ENCODE data around the gene HDAC4. TPM values are rescaled to one million over a fixed set of nuclear protein-coding genes. Genes with fewer than 3 reads are reported as not detected.

HDAC4 gene
- total and polyA plus RNA-seq, 2 donors (not counting 1 experiment from before 2014, with no cell fraction given): 13.5 to 46.0 TPM

DNA sequence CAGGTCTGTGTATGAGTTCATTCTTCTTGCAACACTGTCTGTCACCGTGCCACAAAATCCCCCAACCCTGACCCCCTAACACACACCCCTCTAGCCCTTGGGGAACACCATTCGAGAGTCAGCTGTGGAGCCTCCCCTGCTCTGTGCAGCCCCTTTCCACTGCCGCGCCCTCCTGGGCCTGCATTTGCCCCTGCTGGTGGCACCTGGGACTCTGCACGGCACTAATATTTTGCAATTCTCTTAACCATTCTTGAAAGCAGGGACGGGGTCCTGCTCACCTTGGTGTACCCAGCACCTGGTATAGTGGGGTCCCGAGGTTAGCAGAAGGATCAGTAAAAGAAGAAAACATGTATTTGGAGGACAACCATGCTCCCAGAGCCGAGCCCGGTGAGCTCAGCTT is 124.0 kb downstream of the HDAC4 start:
- Histone ChIP-seq H3K79me2 (ENCODE audit: control insufficient read depth, insufficient read depth, low read length) (peaks cover 35% of the 10 kb centered on the region), H3K36me3 (replicated peaks in 1 of 2; ENCODE audit: control extremely low read depth in 1 of 2, control insufficient read depth in 1 of 2, extremely low read depth in 1 of 2, insufficient read depth in 2 of 2, low read length in 1 of 2) (no peaks in the 10 kb centered on the region), H2AFZ (ENCODE audit: insufficient read depth, low read depth, low read length, poor library complexity, severe bottlenecking) (no peak overlapping the region), H3K9me3 (ENCODE audit: control extremely low read depth in 1 of 3, control insufficient read depth in 2 of 3, insufficient read depth in 1 of 3, low read length in 2 of 3) (peaks cover 0 to 6% (median 0%) of the 10 kb centered on the region in 3 donors), H3K4me3 (ENCODE audit: control extremely low read depth in 1 of 5, extremely low read depth in 1 of 5, insufficient read depth in 1 of 5, low read depth in 2 of 5, low read length in 4 of 5) (no peak overlapping the region), H3K4me1 (ENCODE audit: control insufficient read depth in 2 of 2, insufficient read depth in 2 of 2, low read length in 2 of 2) (peaks cover 4 to 17% of the 10 kb centered on the region in 2 donors), H3K27ac (ENCODE audit: low read length in 2 of 2) (no peak overlapping the region), H4K20me1 (ENCODE audit: control insufficient read depth, insufficient read depth, low read length, poor library complexity, severe bottlenecking) (peaks cover 84% of the 10 kb centered on the region), H3K27me3 (replicated peaks in 1 of 4; ENCODE audit: control extremely low read depth in 1 of 4, control insufficient read depth in 3 of 4, insufficient read depth in 4 of 4, low read length in 3 of 4) (peaks cover 0 to 63% (median 14%) of the 10 kb centered on the region in 4 experiments), H3K4me2 (replicated peaks; ENCODE audit: low read depth, low read length, poor library complexity, severe bottlenecking) (no peak overlapping the region), H3K9ac (ENCODE audit: low read length) (no peak overlapping the region)
- no peak for TF ChIP-seq EZH2 (IDR thresholded peaks at IDR 0.05; ENCODE audit: borderline replicate concordance, insufficient read depth, low read depth, low read length, poor library complexity, severe bottlenecking)
- TF ChIP-seq, protein P1, sequence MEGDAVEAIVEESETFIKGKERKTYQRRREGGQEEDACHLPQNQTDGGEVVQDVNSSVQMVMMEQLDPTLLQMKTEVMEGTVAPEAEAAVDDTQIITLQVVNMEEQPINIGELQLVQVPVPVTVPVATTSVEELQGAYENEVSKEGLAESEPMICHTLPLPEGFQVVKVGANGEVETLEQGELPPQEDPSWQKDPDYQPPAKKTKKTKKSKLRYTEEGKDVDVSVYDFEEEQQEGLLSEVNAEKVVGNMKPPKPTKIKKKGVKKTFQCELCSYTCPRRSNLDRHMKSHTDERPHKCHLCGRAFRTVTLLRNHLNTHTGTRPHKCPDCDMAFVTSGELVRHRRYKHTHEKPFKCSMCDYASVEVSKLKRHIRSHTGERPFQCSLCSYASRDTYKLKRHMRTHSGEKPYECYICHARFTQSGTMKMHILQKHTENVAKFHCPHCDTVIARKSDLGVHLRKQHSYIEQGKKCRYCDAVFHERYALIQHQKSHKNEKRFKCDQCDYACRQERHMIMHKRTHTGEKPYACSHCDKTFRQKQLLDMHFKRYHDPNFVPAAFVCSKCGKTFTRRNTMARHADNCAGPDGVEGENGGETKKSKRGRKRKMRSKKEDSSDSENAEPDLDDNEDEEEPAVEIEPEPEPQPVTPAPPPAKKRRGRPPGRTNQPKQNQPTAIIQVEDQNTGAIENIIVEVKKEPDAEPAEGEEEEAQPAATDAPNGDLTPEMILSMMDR (IDR thresholded peaks at IDR 0.05): no peak
- Mint-ChIP-seq H3K27me3 (peaks cover 57% of the 10 kb centered on the region), H3K4me3 (no peak overlapping the region), H3K9me3 (ENCODE audit: insufficient read depth) (no peaks in the 10 kb centered on the region), H3K27ac (no peak overlapping the region), H3K4me1 (peaks cover 15% of the 10 kb centered on the region)
- WGBS (ENCODE audit: insufficient coverage): 98% methylated on average over 6 of the region's 9 CpGs
- ATAC-seq (ENCODE audit: low read depth) (no peak), DNase-seq (no peak)
- CTCF ChIA-PET: interaction anchor here (1.7 kb wide), 1 partner anchor 9 kb away, joined by 6 read pairs; no protein-coding TSS in a partner anchor
- POLR2A ChIA-PET: no interaction called here
- intact Hi-C loops (cut with micrococcal nuclease): no loop called here

DNA sequence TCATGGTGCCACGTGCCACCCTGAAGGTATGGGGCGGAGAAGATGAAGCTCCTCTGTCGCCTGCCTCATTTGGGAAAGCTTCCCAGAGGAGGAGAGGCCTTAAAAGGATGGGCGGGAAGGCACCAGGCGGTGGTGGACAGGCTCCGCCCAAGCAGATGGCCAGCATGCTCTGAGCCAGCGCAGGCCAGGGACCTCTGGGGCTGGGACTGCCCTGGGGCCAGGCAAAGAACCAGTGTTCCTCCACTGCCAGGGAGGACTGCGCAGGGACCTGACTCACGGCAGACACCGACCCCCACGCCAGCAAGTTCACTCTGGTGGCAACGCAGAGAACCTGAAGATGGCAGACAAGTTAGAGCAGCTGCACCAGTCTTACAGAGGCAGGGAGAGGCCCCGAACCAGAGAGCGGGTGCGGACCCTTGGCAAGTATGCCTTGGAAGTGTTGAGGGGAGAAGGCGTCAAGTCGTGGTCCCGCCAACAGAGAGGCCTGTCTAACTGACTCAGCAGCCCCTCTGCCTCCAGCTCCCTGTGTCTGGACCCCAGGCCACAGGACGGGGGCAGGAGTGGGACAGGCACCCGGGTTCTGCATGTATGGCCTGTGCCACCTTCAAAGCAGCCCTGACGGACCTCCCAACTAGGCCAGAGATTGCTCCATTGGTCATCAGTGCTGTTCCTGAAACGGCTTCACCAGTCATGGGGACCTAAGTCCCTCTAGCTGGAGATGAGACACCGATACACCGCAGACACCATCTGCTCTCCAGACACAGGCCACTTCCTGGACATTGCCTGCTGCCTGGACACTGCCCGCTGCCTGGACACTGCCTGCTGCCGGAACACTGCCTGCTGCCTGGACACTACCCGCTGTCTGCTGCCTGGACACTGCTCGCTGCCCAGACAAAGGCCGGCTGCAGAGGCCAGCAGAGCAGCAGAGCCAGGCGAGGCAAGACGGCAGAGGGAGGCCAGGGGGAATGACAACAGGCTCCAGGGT is 124.7 kb downstream of the HDAC4 start:
- no peak overlapping the region for H3K4me2 ChIP-seq (replicated peaks; ENCODE audit: low read depth, low read length, poor library complexity, severe bottlenecking)
- 97% methylated on average over 31 of the region's 31 CpGs for WGBS (ENCODE audit: insufficient coverage)
- H4K20me1 ChIP-seq (ENCODE audit: control insufficient read depth, insufficient read depth, low read length, poor library complexity, severe bottlenecking): peaks cover 92% of the 10 kb centered on the region
- H3K27me3 ChIP-seq (replicated peaks in 1 of 4; ENCODE audit: control extremely low read depth in 1 of 4, control insufficient read depth in 3 of 4, insufficient read depth in 4 of 4, low read length in 3 of 4): peaks cover 0 to 70% (median 16%) of the 10 kb centered on the region in 4 experiments
- no peak overlapping the region for H3K4me3 ChIP-seq (ENCODE audit: control extremely low read depth in 1 of 5, extremely low read depth in 1 of 5, insufficient read depth in 1 of 5, low read depth in 2 of 5, low read length in 4 of 5)
- H2AFZ ChIP-seq (ENCODE audit: insufficient read depth, low read depth, low read length, poor library complexity, severe bottlenecking): no peak overlapping the region
- H3K36me3 ChIP-seq (replicated peaks in 1 of 2; ENCODE audit: control extremely low read depth in 1 of 2, control insufficient read depth in 1 of 2, extremely low read depth in 1 of 2, insufficient read depth in 2 of 2, low read length in 1 of 2): no peaks in the 10 kb centered on the region
- no peaks in the 10 kb centered on the region for H3K9me3 Mint-ChIP-seq (ENCODE audit: insufficient read depth)
- ATAC-seq (ENCODE audit: low read depth) (no peak), DNase-seq (no peak)
- CTCF ChIA-PET: no interaction called here
- intact Hi-C loops (cut with micrococcal nuclease): loop anchor here (1.0 kb wide), 1 partner anchor 9 kb away; no protein-coding TSS in a partner anchor
- peaks cover 4 to 17% of the 10 kb centered on the region in 2 donors for H3K4me1 ChIP-seq (ENCODE audit: control insufficient read depth in 2 of 2, insufficient read depth in 2 of 2, low read length in 2 of 2)
- POLR2A ChIA-PET: no interaction called here
- TF ChIP-seq, protein P1 (IDR thresholded peaks at IDR 0.05): no peak
- TF ChIP-seq EZH2 (IDR thresholded peaks at IDR 0.05; ENCODE audit: borderline replicate concordance, insufficient read depth, low read depth, low read length, poor library complexity, severe bottlenecking): no peak
- H3K27me3 Mint-ChIP-seq: peaks cover 63% of the 10 kb centered on the region
- no peak overlapping the region for H3K27ac ChIP-seq (ENCODE audit: low read length in 2 of 2)
- peaks cover 15% of the 10 kb centered on the region for H3K4me1 Mint-ChIP-seq
- peaks cover 0 to 6% (median 0%) of the 10 kb centered on the region in 3 donors for H3K9me3 ChIP-seq (ENCODE audit: control extremely low read depth in 1 of 3, control insufficient read depth in 2 of 3, insufficient read depth in 1 of 3, low read length in 2 of 3)
- no peak overlapping the region for H3K9ac ChIP-seq (ENCODE audit: low read length)
- peaks cover 35% of the 10 kb centered on the region for H3K79me2 ChIP-seq (ENCODE audit: control insufficient read depth, insufficient read depth, low read length)
- H3K4me3 Mint-ChIP-seq: no peak overlapping the region
- no peak overlapping the region for H3K27ac Mint-ChIP-seq
